WERI-Rb-1 (cell line): ENCODE results near the gene RPGRIP1L.

Experiments used
- DNase-seq: peaks from one replicate; pipeline ENCODE4 v3.0.0-alpha.2; 2020
- H3K27ac ChIP-seq: fragments of 250-450 bp; sonication (Bioruptor Pico); 2 replicates; pipeline ENCODE4 v1.5.1; 2020; ENCODE audit warnings: mild to moderate bottlenecking, moderate library complexity
- H3K27me3 ChIP-seq: fragments of 250-450 bp; sonication (Bioruptor Pico); 2 replicates; pipeline ENCODE4 v1.5.1; 2021; ENCODE audit warnings: mild to moderate bottlenecking, low read depth, moderate library complexity; ENCODE audit not compliant: insufficient read depth, severe bottlenecking
- H3K36me3 ChIP-seq: fragments of 250-450 bp; sonication (Bioruptor Pico); 2 replicates; pipeline ENCODE4 v1.5.1; 2020; ENCODE audit warnings: mild to moderate bottlenecking, moderate library complexity
- H3K4me3 ChIP-seq: 2 replicates; pipeline ENCODE4 v1.5.1; 2011; ENCODE audit warnings: low read depth, mild to moderate bottlenecking, control low read depth, low read length
- H3K9me3 ChIP-seq: fragments of 250-450 bp; sonication (Bioruptor Pico); 2 replicates; pipeline ENCODE4 v1.5.1; 2021; ENCODE audit warnings: mild to moderate bottlenecking, moderate library complexity; ENCODE audit not compliant: severe bottlenecking
- CTCF ChIP-seq: IDR thresholded peaks from 2 replicates; pipeline ENCODE4 v1.5.1; 2011; ENCODE audit warnings: low read depth, mild to moderate bottlenecking, control low read depth, inconsistent platforms, low read length

Gene RPGRIP1L

GRCh38 chr16:53744449-53744848, 40.8 kb upstream of the RPGRIP1L start:
- no peaks in the 10 kb centered on the region for H3K36me3 ChIP-seq
- H3K9me3 ChIP-seq = no peaks in the 10 kb centered on the region
- H3K27ac ChIP-seq = no peak overlapping the region
- no peak for TF ChIP-seq CTCF
- DNase-seq = no peak
- H3K4me3 ChIP-seq = no peak overlapping the region
- H3K27me3 ChIP-seq = no peaks in the 10 kb centered on the region

- peak; percentile 78 for TF ChIP-seq CTCF
- Histone ChIP-seq H3K36me3 (no peaks in the 10 kb centered on the region), H3K27me3 (no peaks in the 10 kb centered on the region), H3K27ac (no peak overlapping the region), H3K4me3 (no peak overlapping the region), H3K9me3 (no peaks in the 10 kb centered on the region)
- DNase-seq = peak; percentile 17
Observed at GRCh38 chr16:53743149-53743566, 39.5 kb upstream of the RPGRIP1L start.

- H3K27ac ChIP-seq = no peak overlapping the region
Observed at GRCh38 chr16:53741546-53741945, 37.9 kb upstream of the RPGRIP1L start.

GRCh38 chr16:53740933-53741531, 37.4 kb upstream of the RPGRIP1L start:
- no peaks in the 10 kb centered on the region for H3K36me3 ChIP-seq
- no peak for DNase-seq
- no peak for TF ChIP-seq CTCF
- H3K27me3 ChIP-seq = no peaks in the 10 kb centered on the region
- H3K4me3 ChIP-seq = no peak overlapping the region
- no peaks in the 10 kb centered on the region for H3K9me3 ChIP-seq
- no peak overlapping the region for H3K27ac ChIP-seq

More at GRCh38 chr16:53741546-53741945, 37.9 kb upstream of the RPGRIP1L start:
- H3K36me3 ChIP-seq = no peaks in the 10 kb centered on the region
- no peak for TF ChIP-seq CTCF
- no peak overlapping the region for H3K4me3 ChIP-seq
- no peaks in the 10 kb centered on the region for H3K9me3 ChIP-seq
- DNase-seq = no peak
- H3K27me3 ChIP-seq = no peaks in the 10 kb centered on the region

GRCh38 chr16:53740476-53740875, 36.8 kb upstream of the RPGRIP1L start:
- no peak for TF ChIP-seq CTCF

GRCh38 chr16:53737552-53737951, 33.9 kb upstream of the RPGRIP1L start:
- Histone ChIP-seq H3K27me3 (no peaks in the 10 kb centered on the region), H3K36me3 (no peaks in the 10 kb centered on the region), H3K9me3 (no peaks in the 10 kb centered on the region), H3K27ac (no peak overlapping the region), H3K4me3 (no peak overlapping the region)
- no peak for DNase-seq
- TF ChIP-seq CTCF = no peak

More at GRCh38 chr16:53740476-53740875, 36.8 kb upstream of the RPGRIP1L start:
- no peak overlapping the region for H3K27ac ChIP-seq
- H3K4me3 ChIP-seq = no peak overlapping the region
- no peak for DNase-seq
- H3K36me3 ChIP-seq = no peaks in the 10 kb centered on the region
- H3K9me3 ChIP-seq = no peaks in the 10 kb centered on the region
- H3K27me3 ChIP-seq = no peaks in the 10 kb centered on the region
